ENCODE results near the gene GEMIN8.

GEMIN8 gene

GRCh38 chrX:14015941-14016340 lies 13.8 kb downstream of the GEMIN8 start:
- no peak for DNase-seq (ENCODE audit: low read depth, low spot score)

DNA sequence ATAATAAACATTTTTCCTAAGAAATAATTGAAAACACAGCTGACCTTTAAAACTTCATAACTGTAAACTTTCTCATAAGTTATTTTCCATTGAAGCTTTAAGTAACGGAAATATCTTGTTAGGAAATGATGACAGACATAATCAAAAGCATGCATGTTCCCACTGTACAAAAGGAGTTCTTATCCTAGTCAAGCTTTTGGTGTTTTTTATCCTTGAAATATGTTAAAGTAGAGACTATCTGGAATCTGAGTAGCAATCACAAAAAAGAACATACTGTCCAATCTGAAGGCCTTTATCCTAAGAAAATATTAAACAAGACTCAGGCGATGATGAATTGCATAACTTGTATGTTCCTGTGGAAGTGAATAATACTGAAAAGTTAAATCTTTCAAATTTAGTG lies 14.4 kb downstream of the GEMIN8 start:
- no peak for DNase-seq (ENCODE audit: low read depth, low spot score)

GRCh38 chrX:14014526-14014925 lies 15.2 kb downstream of the GEMIN8 start:
- no peak for DNase-seq (ENCODE audit: low read depth, low spot score)

DNA sequence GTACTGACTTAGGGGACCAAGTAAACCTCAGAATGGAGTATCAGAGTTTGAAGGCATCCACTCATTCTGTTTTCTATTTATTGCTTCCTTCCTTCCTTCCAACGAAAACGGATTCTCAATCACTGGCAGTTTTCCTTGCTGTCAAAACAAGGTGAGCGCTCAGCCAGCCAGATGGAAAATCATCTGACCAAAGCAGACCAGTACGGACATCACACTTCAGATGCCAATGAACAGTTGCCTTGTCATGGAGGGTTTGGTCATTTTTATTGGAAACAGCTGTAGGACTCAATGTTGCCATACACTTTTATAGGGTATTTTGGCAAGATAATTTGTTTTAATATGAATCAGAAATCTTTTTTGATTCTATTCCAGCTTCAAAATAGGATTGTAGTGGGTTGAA lies 16.6 kb downstream of the GEMIN8 start:
- no peak for DNase-seq (ENCODE audit: low read depth, low spot score)

- DNase-seq (ENCODE audit: low read depth, low spot score), result no peak
Measured at GRCh38 chrX:14010566-14010965, 19.1 kb downstream of the GEMIN8 start.

- DNase-seq (ENCODE audit: low read depth, low spot score), result no peak
Measured at GRCh38 chrX:14006540-14006939, 23.2 kb downstream of the GEMIN8 start.

DNA sequence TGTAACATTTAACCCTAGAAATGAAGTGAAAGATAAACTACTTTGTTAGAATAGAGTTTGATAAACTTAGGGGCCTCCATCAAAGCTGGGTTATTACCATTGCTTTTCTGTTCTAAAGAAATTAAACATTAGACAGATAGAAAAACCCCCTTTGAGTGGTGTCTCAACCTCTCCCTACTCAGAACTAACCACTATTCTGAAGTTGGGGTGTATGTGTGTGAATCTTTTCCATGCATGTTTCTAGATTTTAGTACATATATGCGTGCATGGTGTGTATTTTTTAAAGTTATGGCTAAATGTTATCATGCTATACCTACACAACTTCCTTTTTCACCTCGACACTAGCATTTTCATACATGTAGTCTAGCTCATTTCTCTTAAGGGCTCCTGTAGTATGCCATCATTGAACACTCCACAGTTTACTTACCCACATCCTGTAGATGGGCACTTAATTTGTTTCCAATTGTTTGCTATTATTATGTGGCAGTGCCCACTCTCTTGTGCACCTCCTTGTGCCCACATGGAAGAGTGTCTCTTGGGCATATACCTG lies 25.7 kb downstream of the GEMIN8 start:
- no peak for DNase-seq (ENCODE audit: low read depth, low spot score)

DNA sequence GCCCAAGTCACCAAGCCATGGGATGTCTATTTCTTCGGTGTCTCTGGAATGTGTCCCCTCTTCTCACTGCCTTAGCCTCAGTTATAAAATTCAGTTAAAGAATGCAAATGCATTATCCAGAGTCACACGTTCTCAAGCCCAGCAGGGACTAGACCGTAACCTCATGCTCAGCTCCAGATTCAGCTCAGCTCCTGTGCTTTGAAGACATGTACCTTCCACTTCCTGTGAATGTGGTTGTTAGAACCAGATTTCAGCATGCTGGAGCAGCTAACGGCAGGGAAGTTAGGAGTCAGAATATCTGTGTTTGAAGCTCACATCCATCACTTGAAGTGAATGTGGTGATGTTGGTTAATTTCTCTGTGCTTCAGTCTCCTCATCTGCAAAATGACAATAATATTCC lies 26.7 kb downstream of the GEMIN8 start:
- DNase-seq (ENCODE audit: low read depth, low spot score), result no peak

GRCh38 chrX:13996650-13997049 lies 33.0 kb downstream of the GEMIN8 start:
- no peak for DNase-seq (ENCODE audit: low read depth, low spot score)

GRCh38 chrX:13994536-13995080 lies 35.1 kb downstream of the GEMIN8 start:
- no peak for DNase-seq (ENCODE audit: low read depth, low spot score)

GRCh38 chrX:13994104-13994503 lies 35.6 kb downstream of the GEMIN8 start:
- no peak for DNase-seq (ENCODE audit: low read depth, low spot score)

DNA sequence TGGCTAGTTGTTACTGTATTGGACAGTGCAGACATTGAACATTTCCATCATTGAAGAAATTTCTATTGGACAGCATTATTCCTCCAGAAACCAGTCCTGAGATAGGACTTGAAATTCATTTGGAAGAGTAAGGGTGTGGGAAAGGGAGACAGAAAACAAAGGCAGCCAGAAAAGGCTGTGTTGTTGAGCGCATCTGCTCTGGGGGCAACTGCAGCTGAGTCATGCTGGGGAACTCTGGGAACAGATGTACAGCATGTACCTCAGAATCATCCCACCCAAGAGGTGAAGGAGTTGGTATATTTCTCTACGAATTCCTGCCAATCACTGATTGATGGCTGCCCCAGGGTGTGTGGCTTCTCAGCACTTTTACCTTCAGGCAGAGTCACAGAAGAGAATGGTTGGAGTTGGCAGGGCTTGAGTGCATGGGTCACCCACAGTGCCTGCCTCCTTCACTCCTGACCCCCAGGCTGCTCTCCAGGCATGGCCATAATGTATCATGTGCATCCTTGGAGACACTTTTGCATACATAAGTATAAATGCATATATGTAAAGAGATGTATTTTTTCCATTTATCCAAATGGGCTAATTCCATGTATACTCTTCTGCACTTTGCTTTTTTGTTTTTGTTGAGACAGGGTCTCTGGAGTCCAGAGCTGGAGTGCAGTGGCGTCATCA lies 39.4 kb downstream of the GEMIN8 start:
- DNase-seq (ENCODE audit: low read depth, low spot score), result no peak

DNA sequence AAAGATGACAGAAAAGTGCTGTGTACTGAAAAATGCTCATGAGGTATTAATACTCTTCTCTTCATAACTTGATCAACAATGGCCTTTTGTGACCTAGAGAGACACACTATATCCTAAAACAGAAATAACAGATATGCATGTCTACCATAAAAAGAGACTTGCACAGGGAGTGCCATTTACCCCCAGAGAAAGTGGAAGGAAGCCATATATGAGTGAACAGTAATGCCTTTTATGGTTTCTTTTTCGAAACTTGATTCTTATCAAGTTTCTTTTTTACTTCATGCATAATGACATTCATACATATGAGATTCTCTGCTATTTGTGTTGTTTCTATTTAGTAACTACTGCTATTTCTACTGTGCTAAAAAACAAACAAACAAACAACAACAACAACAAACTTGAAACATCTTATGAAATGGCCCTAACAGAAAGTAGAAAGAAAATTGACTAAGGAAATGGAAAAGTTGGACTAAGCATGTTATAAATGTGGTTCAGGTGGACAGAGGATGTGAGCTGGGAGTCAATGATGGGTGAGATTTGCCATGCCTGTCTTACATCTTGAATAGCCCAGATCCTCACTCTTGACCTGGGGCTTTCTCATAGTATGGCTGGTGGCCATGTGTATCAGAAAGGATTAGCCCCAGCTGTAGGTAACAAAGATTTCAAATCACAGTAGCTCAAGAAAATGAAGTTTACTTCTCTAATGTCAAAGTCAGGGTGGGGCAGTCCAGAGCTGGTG lies 43.8 kb downstream of the GEMIN8 start:
- no peak for DNase-seq (ENCODE audit: low read depth, low spot score)

GRCh38 chrX:13983734-13984133 lies 46.0 kb downstream of the GEMIN8 start:
- DNase-seq (ENCODE audit: low read depth, low spot score), result no peak

DNA sequence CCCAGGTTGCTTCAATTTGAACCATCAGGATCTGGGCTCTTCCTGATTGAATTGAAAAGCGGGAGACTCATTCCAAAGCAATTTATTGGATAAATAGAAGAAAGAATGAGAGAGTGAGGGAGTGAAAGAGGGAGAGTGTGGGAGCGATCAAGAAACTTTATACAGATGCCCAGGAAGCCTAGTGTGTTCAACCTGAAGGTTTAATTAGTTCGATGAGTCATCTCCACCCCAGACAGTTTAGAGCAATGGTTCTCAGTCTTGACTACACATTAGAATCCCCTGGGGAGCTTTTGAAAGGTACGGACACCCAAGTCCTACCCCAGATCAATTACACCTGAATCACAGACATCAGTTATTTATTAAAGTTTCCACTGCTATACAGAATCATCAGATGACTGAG lies 61.5 kb downstream of the GEMIN8 start:
- no peak for DNase-seq (ENCODE audit: low read depth, low spot score)

DNA sequence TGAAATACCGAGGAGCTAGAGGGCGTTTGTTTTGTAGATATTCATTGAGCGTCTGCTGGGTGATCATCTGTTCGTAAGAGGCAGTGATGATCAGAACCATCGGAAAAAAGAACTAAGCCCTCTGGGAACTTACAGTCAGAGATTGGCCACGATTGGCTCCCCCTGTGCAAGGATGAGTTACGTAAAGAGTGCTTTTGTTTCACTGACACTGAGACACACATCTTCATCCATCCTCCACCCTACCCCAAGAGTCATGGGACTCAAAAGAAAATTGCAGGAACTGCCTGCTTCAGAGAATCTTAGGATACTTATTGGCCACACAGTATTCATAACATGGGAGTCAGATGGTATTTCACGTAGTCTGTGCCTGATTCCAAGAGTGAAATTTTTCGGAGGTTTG lies 62.1 kb downstream of the GEMIN8 start:
- DNase-seq (ENCODE audit: low read depth, low spot score), result no peak

GRCh38 chrX:13966793-13967125 lies 62.9 kb downstream of the GEMIN8 start:
- DNase-seq (ENCODE audit: low read depth, low spot score), result no peak

GRCh38 chrX:13966071-13966792 lies 63.5 kb downstream of the GEMIN8 start:
- DNase-seq (ENCODE audit: low read depth, low spot score), result no peak

- no peak for DNase-seq (ENCODE audit: low read depth, low spot score)
Measured at GRCh38 chrX:13965531-13965930, 64.2 kb downstream of the GEMIN8 start.

DNA sequence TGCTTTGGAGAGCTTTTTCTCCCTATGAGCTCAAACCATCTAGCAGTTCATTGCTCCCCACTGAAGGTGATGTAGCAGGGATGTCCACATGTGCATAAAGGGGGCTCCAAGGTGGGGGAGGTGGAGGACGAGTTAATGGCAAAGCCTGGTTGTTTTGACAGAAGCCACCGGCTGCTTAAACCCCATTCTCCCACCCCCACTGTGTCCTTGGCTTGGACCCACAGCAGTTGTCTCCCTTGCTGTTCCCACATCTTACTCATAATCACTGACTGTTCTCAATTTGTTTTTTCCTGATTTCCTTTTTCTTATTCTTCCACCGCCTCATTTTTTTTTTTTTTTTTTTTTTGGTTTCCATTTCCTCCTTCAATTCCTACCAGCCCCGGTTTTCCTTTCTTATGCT lies 72.7 kb downstream of the GEMIN8 start:
- DNase-seq (ENCODE audit: low read depth, low spot score), result no peak

All from smooth muscle cell of the brain vasculature (primary cell).